Prostate gland (tissue), 2 donors: ENCODE measurements around the gene HSD11B1L. TPM values are rescaled to one million over a fixed set of nuclear protein-coding genes. Genes with fewer than 3 reads are reported as not detected.

Experiments
- DNase-seq: peaks from one replicate; pipeline ENCODE4 v3.0.0-alpha.2; 2019; ENCODE audit warnings: low spot score
- H3K27ac ChIP-seq, 2 donors: fragments of 200-600 bp; sonication (generic); 2 replicates each; pipeline ENCODE4 v1.5.1; 2017 to 2019
- H3K27me3 ChIP-seq: fragments of 200-600 bp; sonication (generic); replicated peaks from 2 replicates; pipeline ENCODE4 v1.5.1; 2019; ENCODE audit not compliant: insufficient read depth
- H3K36me3 ChIP-seq, 2 donors: fragments of 200-600 bp; sonication (generic); 1 replicate in 1 of 2; 2 replicates in 1 of 2; pipeline versions ENCODE4 v1.5.1 to v1.8.1; 2017 to 2019
- H3K4me1 ChIP-seq: fragments of 200-600 bp; sonication (generic); replicated peaks from 2 replicates; pipeline ENCODE4 v1.5.1; 2019
- H3K4me3 ChIP-seq, 2 donors: fragments of 200-600 bp; sonication (generic); 2 replicates each; pipeline ENCODE4 v1.5.1; 2017 to 2019
- H3K9me3 ChIP-seq: fragments of 200-600 bp; sonication (generic); 2 replicates; pipeline ENCODE4 v1.5.1; 2017
- POLR2A ChIP-seq: fragments of 450-650 bp; IDR thresholded peaks from one replicate; pipeline ENCODE4 v1.6.1; 2016; ENCODE audit warnings: antibody characterized with exemption, mild to moderate bottlenecking
- POLR2AphosphoS5 ChIP-seq: sonication (generic); formaldehyde crosslinking; IDR thresholded peaks from one replicate; pipeline ENCODE4 v1.6.1; 2017; ENCODE audit warnings: antibody characterized with exemption
- WGBS: methylation state at CpG from one replicate; pipeline ENCODE4 v1.1.5; 2018; 5-methylcytosine and 5-hydroxymethylcytosine counted together
- intact Hi-C: fragments of 100-400 bp; cut with DNase I; formaldehyde crosslinking; loops from one replicate; pipeline ENCODE4 v1.14.2; 2022
- total RNA-seq, 2 donors: library from RNA; depleted of rRNA; stranded (reverse); fragments of >200 nt; gene quantifications; one replicate each; pipeline ENCODE4 v1.1.0, GENCODE V29; 2016
- TF ChIP-seq, protein P1 (sequence below), 4 experiments: fragments of 200-600 bp in 2 of 4; fragments of 450-650 bp in 2 of 4; sonication (generic) in 2 of 4; IDR thresholded peaks; 1 replicate in 3 of 4; 2 replicates in 1 of 4; pipeline ENCODE4 v1.5.1; 2016 to 2019; ENCODE audit warnings: antibody characterized with exemption in 4 of 4, mild to moderate bottlenecking in 2 of 4, moderate library complexity in 2 of 4

Gene HSD11B1L
- total RNA-seq, 2 donors from 2014 or later, result 15.6 to 17.9 TPM

DNA sequence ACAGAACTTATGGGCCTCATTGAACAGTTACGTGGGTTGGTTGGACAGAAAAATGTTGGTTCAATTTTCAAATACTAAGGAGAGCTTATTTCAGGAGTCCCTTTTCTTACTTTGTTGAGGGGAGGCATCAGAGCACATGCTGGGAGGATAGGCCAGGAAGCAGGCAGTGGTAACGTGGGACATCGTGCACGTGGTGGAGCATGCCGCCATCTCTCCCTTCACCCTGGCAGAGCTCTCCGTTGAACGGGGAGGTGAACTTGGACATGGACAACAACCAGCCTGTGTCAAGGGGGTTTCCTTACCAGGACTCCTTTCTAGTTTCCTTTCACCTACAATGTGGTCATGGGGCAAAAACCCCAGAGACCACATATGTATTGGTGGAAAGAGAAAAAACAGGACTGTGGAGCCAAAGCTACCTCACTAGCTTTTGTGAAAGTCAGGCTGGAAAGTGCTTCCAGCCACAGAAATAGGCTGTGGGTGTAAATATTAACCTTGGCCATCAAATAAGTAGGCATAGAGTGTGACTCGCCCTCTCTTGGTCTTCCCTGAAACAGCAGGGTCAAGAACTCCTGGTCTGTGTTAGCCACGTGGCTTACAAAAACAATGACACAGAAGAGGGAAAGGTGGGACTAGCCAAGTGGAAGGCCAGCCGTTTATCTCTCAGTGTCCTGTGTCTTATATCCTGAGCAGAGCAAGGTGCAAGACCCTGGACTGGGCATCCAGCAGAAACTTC is 14.9 kb upstream of the HSD11B1L start:
- Histone ChIP-seq H3K36me3 (peaks cover 29 to 63% of the 10 kb centered on the region in 2 donors), H3K27me3 (no peaks in the 10 kb centered on the region), H3K4me1 (no peaks in the 10 kb centered on the region), H3K9me3 (no peaks in the 10 kb centered on the region), H3K27ac (no peak overlapping the region), H3K4me3 (no peak overlapping the region)
- 81% methylated on average over 10 of the region's 10 CpGs for WGBS
- intact Hi-C loops, result no loop called here
- TF ChIP-seq POLR2A (no peak), POLR2AphosphoS5 (no peak)
- TF ChIP-seq, protein P1, sequence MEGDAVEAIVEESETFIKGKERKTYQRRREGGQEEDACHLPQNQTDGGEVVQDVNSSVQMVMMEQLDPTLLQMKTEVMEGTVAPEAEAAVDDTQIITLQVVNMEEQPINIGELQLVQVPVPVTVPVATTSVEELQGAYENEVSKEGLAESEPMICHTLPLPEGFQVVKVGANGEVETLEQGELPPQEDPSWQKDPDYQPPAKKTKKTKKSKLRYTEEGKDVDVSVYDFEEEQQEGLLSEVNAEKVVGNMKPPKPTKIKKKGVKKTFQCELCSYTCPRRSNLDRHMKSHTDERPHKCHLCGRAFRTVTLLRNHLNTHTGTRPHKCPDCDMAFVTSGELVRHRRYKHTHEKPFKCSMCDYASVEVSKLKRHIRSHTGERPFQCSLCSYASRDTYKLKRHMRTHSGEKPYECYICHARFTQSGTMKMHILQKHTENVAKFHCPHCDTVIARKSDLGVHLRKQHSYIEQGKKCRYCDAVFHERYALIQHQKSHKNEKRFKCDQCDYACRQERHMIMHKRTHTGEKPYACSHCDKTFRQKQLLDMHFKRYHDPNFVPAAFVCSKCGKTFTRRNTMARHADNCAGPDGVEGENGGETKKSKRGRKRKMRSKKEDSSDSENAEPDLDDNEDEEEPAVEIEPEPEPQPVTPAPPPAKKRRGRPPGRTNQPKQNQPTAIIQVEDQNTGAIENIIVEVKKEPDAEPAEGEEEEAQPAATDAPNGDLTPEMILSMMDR (IDR thresholded peaks at IDR 0.05), result no peak
- no peak for DNase-seq

DNA sequence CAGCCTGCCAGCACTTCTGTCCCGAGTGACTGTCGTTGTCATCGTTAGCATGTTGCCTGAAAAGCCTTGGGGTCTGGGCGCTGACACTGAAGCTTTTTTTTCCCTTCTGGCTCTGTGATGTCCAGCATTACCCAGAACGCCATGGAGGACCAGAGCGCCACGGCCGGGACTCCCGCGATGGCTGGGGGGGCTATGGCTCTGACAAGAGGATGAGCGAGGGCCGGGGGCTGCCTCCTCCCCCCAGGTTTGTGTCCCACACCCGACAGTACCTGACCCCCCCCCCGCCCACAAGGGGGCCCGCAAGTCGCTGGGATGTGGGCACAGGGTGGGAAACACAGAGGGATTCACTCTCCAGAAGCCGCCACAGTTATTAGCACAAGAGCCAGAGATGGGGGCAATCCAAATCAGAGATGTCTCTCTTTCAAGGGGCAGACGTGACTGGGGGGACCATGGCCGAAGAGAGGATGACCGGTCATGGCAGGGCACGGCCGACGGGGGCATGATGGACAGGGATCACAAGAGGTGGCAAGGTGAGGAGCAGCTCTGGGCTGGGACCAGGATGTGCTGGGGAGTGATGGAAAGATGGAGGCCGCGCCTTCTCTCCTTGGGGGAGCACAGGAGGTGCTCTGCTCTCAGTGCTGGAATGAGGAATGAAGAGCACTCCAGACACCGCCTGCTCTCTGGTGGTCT is 13.8 kb upstream of the HSD11B1L start:
- 84% methylated on average over 26 of the region's 26 CpGs for WGBS
- no peaks in the 10 kb centered on the region for H3K27me3 ChIP-seq
- peaks cover 22 to 52% of the 10 kb centered on the region in 2 donors for H3K36me3 ChIP-seq
- intact Hi-C loops, result no loop called here
- no peak for DNase-seq
- no peaks in the 10 kb centered on the region for H3K9me3 ChIP-seq
- TF ChIP-seq POLR2AphosphoS5 (no peak), POLR2A (no peak)
- TF ChIP-seq, protein P1 (IDR thresholded peaks at IDR 0.05), result no peak
- no peak overlapping the region for H3K27ac ChIP-seq
- H3K4me1 ChIP-seq, result no peaks in the 10 kb centered on the region
- no peak overlapping the region for H3K4me3 ChIP-seq

DNA sequence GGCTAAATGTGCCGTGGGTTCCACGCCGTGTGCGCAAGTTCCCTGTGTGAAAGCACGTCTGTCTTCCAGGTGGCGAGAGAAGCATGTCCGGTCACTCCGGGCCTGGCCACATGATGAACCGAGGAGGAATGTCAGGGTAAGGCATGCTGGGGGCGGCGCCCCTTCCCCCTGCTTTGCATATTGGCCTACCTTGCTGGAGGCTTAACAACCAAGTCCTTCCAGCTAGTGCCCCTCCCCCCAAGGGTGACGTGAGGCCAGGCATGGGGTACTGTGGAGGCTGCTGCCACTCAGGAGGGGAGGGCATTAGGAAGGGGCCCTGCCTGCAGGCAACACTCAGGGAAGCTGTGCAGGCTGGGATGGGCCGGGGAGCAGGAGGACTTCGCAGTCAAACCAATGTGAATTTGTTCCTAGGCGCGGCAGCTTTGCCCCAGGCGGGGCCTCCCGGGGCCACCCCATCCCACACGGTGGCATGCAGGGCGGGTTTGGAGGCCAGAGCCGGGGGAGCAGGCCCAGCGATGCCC is 13.0 kb upstream of the HSD11B1L start:
- no peaks in the 10 kb centered on the region for H3K4me1 ChIP-seq
- H3K27me3 ChIP-seq, result no peaks in the 10 kb centered on the region
- peaks cover 22 to 49% of the 10 kb centered on the region in 2 donors for H3K36me3 ChIP-seq
- WGBS, result 68% methylated on average over 22 of the region's 22 CpGs
- TF ChIP-seq, protein P1 (IDR thresholded peaks at IDR 0.05), result no peak
- no peak for TF ChIP-seq POLR2A
- no peak for TF ChIP-seq POLR2AphosphoS5
- H3K27ac ChIP-seq, result no peak overlapping the region
- H3K4me3 ChIP-seq, result no peak overlapping the region
- no peaks in the 10 kb centered on the region for H3K9me3 ChIP-seq
- no peak for DNase-seq
- intact Hi-C loops, result no loop called here

DNA sequence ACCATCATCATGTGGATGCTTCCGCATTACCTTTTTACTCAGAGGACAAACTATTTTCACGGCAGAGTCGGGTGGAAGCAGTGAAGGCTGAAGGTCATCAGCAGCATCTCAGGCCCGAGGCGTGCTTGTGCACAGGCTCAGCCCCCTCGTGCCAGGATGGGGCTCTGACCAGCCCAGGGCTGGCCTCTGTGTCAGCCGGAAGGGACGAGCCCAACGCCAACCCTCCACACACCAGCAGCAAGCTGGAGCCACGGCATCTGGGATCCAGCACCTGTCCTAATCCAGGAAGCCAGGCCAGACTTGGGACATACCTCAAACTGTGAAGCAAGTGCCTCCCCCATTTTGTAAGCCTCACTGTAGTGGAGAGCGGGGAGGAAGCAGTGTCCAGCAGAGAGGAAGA is 11.6 kb upstream of the HSD11B1L start:
- intact Hi-C loops, result no loop called here
- H3K9me3 ChIP-seq, result no peaks in the 10 kb centered on the region
- TF ChIP-seq, protein P1 (IDR thresholded peaks at IDR 0.05), result no peak
- TF ChIP-seq POLR2A (no peak), POLR2AphosphoS5 (no peak)
- no peak overlapping the region for H3K27ac ChIP-seq
- no peak for DNase-seq
- H3K4me1 ChIP-seq, result no peaks in the 10 kb centered on the region
- WGBS, result 85% methylated on average over 11 of the region's 11 CpGs
- no peaks in the 10 kb centered on the region for H3K27me3 ChIP-seq
- peaks cover 17 to 38% of the 10 kb centered on the region in 2 donors for H3K36me3 ChIP-seq
- no peak overlapping the region for H3K4me3 ChIP-seq
